Fibroblast of pulmonary artery (primary cell): ENCODE results near the gene IFNL2.

Source experiments
- DNase-seq: peaks from one replicate; pipeline ENCODE4 v3.0.0-alpha.2; 2010; ENCODE audit warnings: low read depth
- H3K4me3 ChIP-seq: replicated peaks from 2 replicates; pipeline ENCODE4 v1.5.1; 2011; ENCODE audit warnings: low read depth, mild to moderate bottlenecking, control low read depth, low read length, moderate library complexity
- CTCF ChIP-seq: IDR thresholded peaks from 2 replicates; pipeline ENCODE4 v1.5.1; 2011; ENCODE audit warnings: mild to moderate bottlenecking, control low read depth, low read length, inconsistent platforms; ENCODE audit errors: missing control alignments

IFNL2 gene

GRCh38 chr19:39319098-39319891 is 51.1 kb downstream of the IFNL2 start:
- H3K4me3 ChIP-seq: no peak overlapping the region
- no peak for DNase-seq
- no peak for TF ChIP-seq CTCF
